Measurements from ENCODE around the gene CPLX1.

The CPLX1 gene

GRCh38 chr4:794900-795725 lies 30.8 kb downstream of the CPLX1 start:
- no peak overlapping the region for H3K27ac ChIP-seq
- DNase-seq (ENCODE audit: low read depth, low spot score): no peak

GRCh38 chr4:793941-794621 lies 31.8 kb downstream of the CPLX1 start:
- H3K27ac ChIP-seq: no peak overlapping the region
- DNase-seq (ENCODE audit: low read depth, low spot score): no peak

GRCh38 chr4:793093-793861 lies 32.7 kb downstream of the CPLX1 start:
- H3K27ac ChIP-seq: no peak overlapping the region
- DNase-seq (ENCODE audit: low read depth, low spot score): no peak

DNA sequence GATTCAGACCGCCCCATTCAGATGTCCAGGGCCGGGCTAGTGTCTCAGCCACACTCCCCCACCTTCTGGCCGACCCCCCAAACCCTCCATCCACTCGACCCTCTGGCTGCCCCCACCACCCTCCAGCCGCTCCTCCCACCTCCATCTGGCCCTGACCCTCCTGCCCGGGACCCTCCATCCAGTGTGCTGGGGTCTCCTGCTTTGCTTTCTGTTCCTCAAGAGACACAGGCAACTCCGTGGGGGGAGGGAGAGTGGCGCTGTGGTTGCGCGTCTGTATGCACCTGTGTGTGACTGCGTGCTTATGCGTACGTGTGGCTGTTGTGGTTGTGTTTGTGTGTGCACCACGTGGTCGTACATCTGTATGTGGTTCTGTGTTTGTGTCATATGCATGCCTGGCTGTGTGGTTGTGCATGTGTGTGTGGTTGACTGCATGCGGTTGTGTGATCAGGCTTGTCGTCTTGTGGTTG lies 33.3 kb downstream of the CPLX1 start:
- H3K27ac ChIP-seq: no peak overlapping the region
- DNase-seq (ENCODE audit: low read depth, low spot score): no peak

GRCh38 chr4:791898-792625 lies 33.9 kb downstream of the CPLX1 start:
- no peak for DNase-seq (ENCODE audit: low read depth, low spot score)
- H3K27ac ChIP-seq: no peak overlapping the region

GRCh38 chr4:791252-791897 lies 34.6 kb downstream of the CPLX1 start:
- H3K27ac ChIP-seq: no peak overlapping the region
- DNase-seq (ENCODE audit: low read depth, low spot score): no peak

- H3K27ac ChIP-seq: no peak overlapping the region
- DNase-seq (ENCODE audit: low read depth, low spot score): no peak
Observed at GRCh38 chr4:790466-790820, 35.5 kb downstream of the CPLX1 start.

DNA sequence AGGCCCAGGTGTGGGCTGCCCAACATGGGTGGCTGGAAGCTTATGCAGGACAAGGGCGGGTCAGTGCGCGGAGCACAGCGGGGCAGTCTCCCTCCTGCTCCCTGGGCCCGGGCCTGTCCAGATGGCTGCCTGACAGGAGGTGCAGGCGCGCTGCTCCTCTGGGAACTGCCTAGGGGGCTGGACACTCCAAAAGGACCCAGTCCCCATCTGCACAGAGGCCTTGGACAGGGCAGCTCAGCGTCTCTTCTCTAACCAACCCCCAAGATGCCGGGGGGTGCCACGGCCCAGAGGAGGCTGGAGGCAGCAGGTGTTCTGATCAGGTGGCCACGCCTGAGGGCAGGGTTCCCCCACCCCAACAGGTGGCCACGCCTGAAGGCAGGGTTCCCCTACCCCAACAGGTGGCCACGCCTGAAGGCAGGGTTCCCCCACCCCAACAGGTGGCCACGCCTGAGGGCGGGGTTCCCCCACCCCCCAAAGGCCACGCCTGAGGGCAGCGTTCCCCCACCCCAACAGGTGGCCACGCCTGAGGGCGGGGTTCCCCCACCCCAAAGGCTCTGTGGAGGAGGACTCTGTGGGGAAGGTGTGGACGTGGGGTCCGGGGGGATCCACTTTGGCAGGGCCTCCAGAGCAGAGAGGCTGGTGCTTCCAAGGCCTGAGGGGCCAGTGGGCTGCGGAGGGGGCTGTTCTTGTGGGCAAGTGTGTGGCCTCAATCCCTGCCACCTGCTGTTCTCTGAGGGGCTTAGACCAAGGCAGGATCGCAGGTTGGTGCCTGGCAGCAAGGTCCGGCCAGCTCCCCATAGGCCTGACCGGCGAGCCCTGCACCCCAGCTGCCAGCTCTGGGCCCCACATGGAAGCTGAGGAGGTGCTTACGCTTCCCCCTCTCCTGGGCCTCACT lies 36.1 kb downstream of the CPLX1 start:
- no peak for DNase-seq (ENCODE audit: low read depth, low spot score)
- H3K27ac ChIP-seq: no peak overlapping the region

DNA sequence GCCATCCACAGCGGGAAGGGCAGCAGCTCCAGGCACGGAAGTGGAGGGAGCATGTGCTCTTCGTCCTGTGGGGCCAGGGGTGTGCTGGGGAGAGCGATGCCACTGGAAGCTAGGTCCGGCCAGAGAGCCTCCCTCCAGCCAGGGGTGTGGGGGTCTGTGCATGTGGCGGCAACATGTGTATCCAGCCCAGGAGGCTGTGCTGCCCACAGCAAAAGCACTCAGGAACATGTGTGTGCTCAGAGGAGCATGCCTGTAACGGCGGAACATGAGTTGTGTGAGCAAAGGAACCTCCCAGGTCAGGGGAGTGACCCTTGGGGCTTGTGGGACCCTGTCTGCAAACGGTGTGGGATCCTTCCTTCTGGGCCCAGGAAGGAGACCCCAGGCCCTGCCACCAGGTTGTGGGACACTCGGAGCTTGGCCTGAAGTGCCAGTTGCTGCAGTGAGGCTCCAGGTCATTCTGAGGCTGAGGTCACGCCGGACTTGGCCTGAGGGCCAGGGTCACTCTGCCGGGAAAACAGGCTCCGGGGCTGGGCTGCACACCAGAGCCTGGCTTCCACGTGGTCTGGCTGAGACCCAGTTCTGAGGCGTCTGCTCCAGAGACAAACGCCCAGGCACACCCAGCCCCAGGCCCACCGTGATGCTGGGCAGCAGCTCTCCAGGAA lies 37.2 kb downstream of the CPLX1 start:
- no peak for DNase-seq (ENCODE audit: low read depth, low spot score)
- H3K27ac ChIP-seq: no peak overlapping the region

GRCh38 chr4:788006-788635 lies 37.8 kb downstream of the CPLX1 start:
- DNase-seq (ENCODE audit: low read depth, low spot score): no peak
- H3K27ac ChIP-seq: no peak overlapping the region

DNA sequence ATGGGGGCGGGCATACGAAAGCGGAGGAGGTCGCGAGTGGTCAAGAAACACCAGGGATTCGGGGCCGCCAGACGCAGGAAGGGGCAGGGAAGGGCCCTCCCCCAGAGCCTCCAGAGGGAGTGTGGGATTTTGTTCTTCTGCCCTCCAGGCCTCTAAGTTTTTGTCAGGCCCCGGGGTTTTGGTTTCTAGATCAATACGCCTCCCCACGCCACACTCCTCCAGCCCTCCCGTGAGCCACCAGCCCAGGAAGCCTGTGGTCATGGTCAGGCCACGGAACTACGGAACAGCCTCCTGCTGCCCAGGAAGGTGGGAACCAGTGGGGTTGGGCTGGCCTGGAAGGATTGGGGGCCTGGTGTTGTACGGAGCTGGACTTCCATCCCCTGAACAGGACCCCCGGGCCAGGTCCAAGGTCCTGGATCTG lies 38.4 kb downstream of the CPLX1 start:
- H3K27ac ChIP-seq: no peak overlapping the region
- no peak for DNase-seq (ENCODE audit: low read depth, low spot score)

DNA sequence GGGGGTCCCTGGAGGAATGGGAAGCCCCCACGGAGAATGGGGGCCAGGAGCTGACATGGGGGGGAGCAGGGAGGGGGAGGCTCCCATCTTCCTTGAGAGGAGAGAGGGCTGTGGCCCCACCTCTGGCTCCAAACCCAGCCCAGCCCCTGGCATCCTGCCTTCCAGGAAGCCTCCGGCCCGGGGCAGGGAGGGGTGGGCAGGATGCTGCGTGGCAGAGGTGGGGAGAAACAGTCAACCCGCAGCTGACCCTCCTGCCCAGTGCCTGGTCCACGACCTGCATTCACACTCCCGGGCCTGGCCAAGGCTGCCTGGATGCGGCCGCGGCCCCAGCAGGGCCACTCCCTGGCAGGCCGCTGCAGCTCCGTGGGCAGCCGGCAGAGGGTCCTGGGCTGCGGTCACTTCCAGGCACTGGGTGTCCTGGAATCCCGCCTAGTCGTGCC lies 39.0 kb downstream of the CPLX1 start:
- DNase-seq (ENCODE audit: low read depth, low spot score): no peak
- no peak overlapping the region for H3K27ac ChIP-seq

DNA sequence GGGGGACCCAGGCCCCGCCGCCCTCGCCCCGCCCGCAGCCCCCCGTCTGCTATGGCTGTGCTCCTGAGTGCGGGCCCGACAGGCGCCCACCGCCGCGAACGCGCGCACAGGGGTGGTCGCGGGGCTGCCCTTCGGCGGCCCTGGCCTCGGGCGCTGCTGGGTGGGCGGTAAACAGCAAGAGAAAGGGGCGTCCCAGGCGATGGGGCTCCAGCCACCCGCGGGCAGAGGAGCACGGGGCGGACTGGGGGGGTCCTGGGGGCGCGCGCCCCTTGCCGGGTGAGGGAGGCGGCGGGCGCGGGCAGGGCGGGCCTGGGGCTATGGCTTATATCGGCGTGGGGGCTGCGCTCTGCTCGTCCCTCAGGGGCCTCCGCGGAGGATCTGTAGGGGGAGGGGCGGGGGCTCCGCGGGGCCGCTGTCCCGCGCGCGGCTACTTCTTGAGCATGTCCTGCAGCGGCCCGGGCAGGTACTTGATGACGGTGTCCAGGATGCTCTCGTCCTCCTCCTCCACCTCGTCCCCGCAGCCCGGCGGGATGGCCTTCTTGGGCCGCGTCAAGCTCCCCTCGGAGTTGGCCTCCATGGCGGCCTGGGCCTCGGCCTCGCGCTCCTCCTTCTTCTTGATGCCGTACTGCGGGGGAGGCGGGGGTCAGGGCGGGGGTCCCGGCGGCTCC lies 39.7 kb downstream of the CPLX1 start:
- no peak overlapping the region for H3K27ac ChIP-seq
- no peak for DNase-seq (ENCODE audit: low read depth, low spot score)

DNA sequence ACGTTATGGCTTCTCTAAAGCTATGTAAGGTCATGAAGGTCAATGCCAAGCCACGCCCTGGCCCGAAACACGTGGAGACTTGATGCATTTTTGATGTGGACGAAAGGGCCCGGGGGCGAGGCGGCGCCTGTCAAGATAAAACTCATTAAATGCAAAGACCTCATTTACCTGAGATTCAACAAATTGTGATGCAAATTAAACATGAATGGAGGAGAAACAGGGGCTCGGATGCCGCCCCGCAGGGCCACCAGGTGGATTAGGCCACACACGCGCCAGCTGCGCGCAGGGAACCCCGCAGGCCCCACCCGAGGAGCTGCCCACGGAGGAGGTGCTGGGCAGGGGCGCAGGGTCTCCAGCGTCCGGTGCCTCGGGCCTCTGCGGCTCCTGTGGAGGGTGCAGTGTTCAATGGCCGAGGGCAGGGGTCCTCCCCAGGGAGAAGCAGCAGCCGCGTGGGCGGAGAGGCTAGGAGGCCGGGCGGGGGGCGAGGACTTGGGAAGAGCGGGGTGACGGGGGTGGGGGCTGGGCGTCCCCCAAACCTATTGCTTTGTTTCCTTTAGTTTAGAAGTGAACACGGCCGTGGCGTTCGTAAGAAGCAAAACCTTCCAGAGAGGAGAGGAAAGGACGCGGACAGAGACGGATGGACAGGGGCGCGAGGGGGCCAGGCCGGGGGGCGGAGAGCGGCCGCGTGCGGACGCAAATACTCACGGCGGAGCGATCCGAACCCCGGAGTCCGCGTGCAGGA lies 40.4 kb downstream of the CPLX1 start:
- DNase-seq (ENCODE audit: low read depth, low spot score): no peak
- H3K27ac ChIP-seq: no peak overlapping the region

- no peak overlapping the region for H3K27ac ChIP-seq
- DNase-seq (ENCODE audit: low read depth, low spot score): no peak
Observed at GRCh38 chr4:784401-785331, 41.3 kb downstream of the CPLX1 start.

Data from epithelial cell of prostate (primary cell).